DMS 273 (cell line): ENCODE measurements around the gene CFAP97D2.
"Not testable (repeated sequence)": the region's sequence is repeated elsewhere in the genome, so short reads cannot be mapped to it uniquely, and the experiment has no call there.

ENCODE experiments used
- DNase-seq: peaks from one replicate; lab custom pipeline; 2025; ENCODE audit not compliant: unreplicated experiment; lab: John Stamatoyannopoulos, UW

The CFAP97D2 gene

GRCh38 chr13:114143806-114144605, 35.1 kb upstream of the CFAP97D2 start:
- peak; percentile 21 for DNase-seq

- no peak for DNase-seq
Observed at GRCh38 chr13:114144606-114145244, 34.3 kb upstream of the CFAP97D2 start.

GRCh38 chr13:114145256-114145655, 33.8 kb upstream of the CFAP97D2 start:
- DNase-seq = peak; percentile 58

DNA sequence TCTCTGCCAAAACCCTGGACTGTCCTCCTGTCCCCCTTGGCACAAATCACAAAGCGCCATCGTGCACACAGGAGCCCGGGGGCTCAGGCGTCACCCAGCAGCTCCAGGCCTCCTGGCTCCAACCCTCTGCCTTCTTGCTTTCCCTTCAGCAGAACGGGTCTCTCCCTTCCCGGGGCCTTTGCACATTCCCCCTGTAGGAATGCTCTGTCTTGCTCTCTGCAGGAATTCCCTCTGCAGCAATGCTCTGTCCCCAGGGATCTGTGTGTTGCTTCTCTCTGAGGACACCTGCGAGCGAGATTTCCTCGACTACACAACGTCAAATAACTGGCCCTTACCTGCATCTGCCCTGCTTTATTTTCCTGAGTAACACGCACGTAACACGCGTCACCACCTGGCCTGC, 33.3 kb upstream of the CFAP97D2 start:
- DNase-seq = no peak

- DNase-seq = no peak
Observed at GRCh38 chr13:114146173-114146572, 32.9 kb upstream of the CFAP97D2 start.

- peak; percentile 31 for DNase-seq
Observed at GRCh38 chr13:114146629-114147028, 32.4 kb upstream of the CFAP97D2 start.

DNA sequence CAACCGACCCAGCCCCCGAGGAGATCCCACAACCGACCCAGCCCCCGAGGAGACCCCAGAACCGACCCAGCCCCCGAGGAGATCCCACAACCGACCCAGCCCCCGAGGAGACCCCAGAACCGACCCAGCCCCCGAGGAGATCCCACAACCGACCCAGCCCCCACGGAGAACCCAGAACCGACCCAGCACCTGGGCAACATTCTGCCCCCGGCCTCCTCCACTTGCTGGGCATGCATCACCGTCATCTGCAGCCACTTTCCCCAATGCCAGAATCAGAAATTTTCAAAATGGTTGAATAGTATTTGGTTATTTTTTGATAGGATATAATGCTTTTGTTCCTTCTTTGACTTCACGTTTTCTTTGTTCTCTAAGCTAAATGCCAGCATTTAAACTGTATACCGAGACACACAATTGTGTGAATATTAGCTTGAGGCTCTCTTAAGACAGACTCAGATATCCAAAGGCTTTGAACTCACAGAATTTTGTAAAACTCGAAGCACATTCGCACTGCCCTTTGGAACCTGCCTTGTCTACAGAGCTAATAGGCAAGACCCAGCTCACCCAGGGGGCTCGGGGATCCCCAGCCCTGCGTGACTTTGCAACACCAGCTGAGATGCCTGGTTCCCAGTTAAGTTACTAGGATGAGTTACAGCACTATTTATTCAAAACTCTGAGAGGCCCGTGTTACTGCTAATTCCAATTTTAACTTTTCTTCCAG, 31.1 kb upstream of the CFAP97D2 start:
- no peak for DNase-seq

DNA sequence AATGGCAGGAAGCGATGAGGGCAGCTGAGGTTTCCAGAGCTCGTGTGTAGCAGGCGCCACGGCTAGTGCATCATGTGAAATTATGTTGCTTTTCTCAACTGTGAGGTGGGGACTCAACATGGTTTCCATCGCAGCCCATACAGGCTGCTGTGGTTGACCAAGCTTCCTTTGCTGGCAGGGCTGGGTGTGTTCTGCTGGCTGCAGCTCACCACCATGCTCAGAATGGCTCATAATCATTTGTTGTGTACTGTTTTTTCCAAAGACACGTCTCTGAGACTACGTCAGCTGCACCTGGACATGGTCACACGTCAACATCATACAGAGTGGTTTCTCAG, 30.6 kb upstream of the CFAP97D2 start:
- DNase-seq = no peak

DNA sequence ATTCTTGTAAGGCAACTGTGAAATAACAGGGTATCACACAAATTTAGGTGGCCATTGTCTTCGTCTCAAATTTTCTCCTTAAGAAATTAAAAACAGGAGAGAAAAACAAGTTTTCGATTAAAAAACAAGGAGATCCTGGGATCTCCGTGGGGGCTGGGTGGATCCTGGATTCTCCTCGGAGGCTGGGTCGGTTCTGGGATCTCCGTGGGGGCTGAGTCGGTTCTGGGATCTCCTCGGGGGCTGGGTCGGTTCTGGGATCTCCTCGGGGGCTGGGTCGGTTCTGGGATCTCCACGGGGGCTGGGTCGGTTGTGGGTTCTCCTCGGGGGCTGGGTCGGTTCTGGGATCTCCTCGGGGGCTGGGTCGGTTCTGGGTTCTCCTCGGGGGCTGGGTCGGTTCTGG, 30.2 kb upstream of the CFAP97D2 start:
- DNase-seq = not testable (repeated sequence)

GRCh38 chr13:114149774-114150740, 29.0 kb upstream of the CFAP97D2 start:
- no peak for DNase-seq

DNA sequence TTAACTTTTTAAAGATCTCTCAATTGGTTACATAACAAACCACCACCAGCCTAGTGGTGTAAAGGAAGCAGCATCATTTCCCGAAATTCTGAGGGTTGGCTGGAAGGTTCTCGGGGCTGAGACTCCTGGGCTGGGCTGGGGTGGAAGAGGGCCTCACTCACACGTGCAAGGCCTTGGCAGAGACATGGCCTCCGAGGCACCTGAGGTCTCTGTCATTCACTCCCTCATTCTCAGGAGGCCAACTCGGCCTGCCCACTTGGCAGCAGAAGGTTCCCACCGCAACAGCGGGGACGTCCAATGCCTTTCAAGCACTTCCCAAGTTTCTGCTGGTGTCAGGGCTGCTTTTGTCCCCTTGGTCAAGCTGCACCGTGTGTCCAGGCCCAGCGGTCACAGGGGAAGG, 28.0 kb upstream of the CFAP97D2 start:
- DNase-seq = no peak

DNA sequence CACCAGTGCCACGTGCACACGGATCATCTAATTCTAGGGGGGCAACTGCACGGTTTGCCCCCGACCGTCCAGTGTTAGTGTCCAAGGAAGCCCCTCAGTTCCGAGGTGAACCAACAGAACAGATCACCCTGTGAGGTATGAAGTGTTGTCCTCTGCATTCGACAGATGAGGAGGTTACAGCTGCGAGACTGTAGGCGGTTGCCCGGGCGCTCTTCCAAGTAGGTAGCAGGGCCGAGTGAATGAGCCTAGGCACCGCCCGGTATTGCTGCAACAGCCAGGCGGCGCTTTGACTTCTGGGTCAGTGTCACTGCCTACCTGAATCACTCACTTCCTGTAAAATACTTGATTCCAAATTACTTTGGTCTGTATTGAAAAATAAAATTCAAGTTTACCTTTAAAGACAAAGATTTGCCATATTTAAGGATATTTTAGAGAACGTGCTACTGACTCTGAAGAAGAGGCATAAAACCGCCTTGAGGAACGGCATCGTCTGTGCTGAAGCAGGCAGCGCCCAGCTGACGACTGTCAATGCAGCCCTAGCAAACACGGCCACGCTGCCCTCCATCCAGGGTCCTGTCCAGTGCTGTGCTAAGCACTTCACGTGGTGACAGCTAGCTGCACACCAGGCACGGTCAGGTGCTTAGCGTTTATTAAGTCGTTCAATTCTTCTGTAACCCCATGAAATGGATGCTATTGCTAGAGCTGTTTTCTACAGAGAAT, 27.3 kb upstream of the CFAP97D2 start:
- peak; percentile 73 for DNase-seq

- no peak for DNase-seq
Observed at GRCh38 chr13:114152285-114152645, 26.8 kb upstream of the CFAP97D2 start.

GRCh38 chr13:114152831-114153371, 26.2 kb upstream of the CFAP97D2 start:
- DNase-seq = no peak

- no peak for DNase-seq
Observed at GRCh38 chr13:114153485-114154080, 25.5 kb upstream of the CFAP97D2 start.

GRCh38 chr13:114154476-114154875, 24.6 kb upstream of the CFAP97D2 start:
- DNase-seq = no peak

DNA sequence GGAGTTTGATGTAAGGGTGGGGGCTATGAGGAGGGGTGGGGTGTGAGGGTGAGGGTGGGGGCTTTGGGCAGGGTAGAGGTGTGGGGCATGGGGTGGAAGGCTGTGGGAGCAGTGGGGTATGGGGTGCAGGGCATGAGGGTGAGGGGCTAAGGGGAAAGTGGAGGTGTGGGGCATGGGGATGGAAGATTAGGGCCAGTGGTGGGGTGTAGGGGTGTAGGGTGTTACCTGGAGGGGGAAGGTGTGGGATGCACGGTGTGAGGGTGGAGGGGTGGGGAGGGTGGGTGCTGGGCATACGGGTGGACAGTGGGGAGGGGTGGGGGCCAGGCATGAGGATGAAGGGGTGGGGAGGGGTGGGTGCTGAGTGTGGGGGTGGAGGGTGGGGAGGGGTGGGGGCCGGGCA, 23.7 kb upstream of the CFAP97D2 start:
- DNase-seq = no peak

DNA sequence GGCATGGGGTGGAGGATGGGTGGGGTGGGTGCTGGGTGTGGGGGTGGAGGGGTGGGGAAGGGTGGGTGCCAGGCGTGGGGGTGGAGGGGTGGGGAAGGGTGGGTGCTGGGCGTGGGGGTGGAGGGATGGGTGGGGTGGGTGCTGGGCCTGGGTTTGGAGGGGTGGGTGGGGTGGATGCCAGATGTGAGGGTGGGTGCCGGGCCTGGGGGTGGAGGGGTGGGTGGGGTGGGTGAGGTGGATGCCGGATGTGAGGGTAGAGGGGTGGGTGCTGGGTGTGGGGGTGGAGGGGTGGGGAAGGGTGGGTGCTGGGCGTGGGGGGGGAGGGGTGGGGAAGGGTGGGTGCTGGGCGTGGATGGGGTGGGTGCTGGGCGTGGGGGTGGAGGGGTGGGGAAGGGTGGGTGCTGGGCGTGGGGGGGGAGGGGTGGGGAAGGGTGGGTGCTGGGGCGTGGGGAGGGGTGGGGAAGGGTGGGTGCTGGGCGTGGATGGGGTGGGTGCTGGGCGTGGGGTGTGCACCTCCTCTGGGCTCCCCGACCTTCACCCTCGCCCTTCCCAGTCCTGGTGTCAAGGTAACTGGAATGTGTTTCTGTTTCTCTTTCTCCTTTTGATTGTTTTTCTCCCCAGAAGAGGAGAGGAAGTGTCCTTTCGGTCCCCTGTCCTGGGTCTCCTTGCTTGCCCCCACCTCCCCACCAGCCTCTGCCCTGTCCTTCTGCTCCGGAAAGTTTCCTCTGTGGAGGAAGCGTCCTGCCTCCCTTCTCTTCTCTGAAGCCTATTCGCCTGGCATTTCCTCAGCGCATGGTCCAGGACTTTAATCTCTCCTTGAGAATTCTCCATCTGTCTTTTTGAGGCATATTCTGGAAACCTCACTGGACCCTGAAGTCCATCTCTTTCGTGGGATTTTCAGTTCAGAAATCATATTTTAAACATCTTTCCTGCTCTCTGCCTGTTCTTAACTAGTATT, 22.9 kb upstream of the CFAP97D2 start:
- DNase-seq = peak; percentile 25
